ENCODE measurements around the gene HGS. TPM values are rescaled to one million over a fixed set of nuclear protein-coding genes. Genes with fewer than 3 reads are reported as not detected.

HGS gene
- total and polyA plus RNA-seq, 7 donors, result 38.6 to 158 (median 63.3) TPM

GRCh38 chr17:81693509-81694210, 9.8 kb downstream of the HGS start:
- H3K9me3 ChIP-seq, result no peaks in the 10 kb centered on the region
- no peak overlapping the region for H3K4me3 ChIP-seq
- ATAC-seq, result no peak
- H3K36me3 ChIP-seq (ENCODE audit: insufficient read depth in 1 of 2, low read depth in 1 of 2), result peaks cover 0 to 99% of the 10 kb centered on the region in 2 donors
- intact Hi-C loops (cut with DNase I), result no loop called here
- TF ChIP-seq CTCF (IDR thresholded peaks at IDR 0.05), result no peak
- 85 to 88% (median 86%) methylated on average over 18 to 35 of the region's 35 CpGs for WGBS, 3 donors
- no peak for DNase-seq
- peaks cover 14% of the 10 kb centered on the region for H3K4me1 ChIP-seq
- no peak overlapping the region for H3K27ac ChIP-seq
- no peaks in the 10 kb centered on the region for H3K27me3 ChIP-seq (ENCODE audit: insufficient read depth in 3 of 3, low read length in 2 of 3)

GRCh38 chr17:81694810-81695209, 11.0 kb downstream of the HGS start:
- 89 to 94% (median 94%) methylated on average over 19 of the region's 19 CpGs for WGBS, 3 donors
- H3K4me1 ChIP-seq, result peaks cover 14% of the 10 kb centered on the region
- no peak overlapping the region for H3K4me3 ChIP-seq
- intact Hi-C loops (cut with DNase I), result no loop called here
- H3K36me3 ChIP-seq (ENCODE audit: insufficient read depth in 1 of 2, low read depth in 1 of 2), result peaks cover 0 to 99% of the 10 kb centered on the region in 2 donors
- ATAC-seq, result no peak
- no peak for TF ChIP-seq CTCF (IDR thresholded peaks at IDR 0.05)
- H3K9me3 ChIP-seq, result no peaks in the 10 kb centered on the region
- no peak for DNase-seq
- no peaks in the 10 kb centered on the region for H3K27me3 ChIP-seq (ENCODE audit: insufficient read depth in 3 of 3, low read length in 2 of 3)
- H3K27ac ChIP-seq, result no peak overlapping the region

- H3K27me3 ChIP-seq (ENCODE audit: insufficient read depth in 3 of 3, low read length in 2 of 3), result no peaks in the 10 kb centered on the region
- ATAC-seq (no peak), DNase-seq (no peak)
- no peak overlapping the region for H3K4me3 ChIP-seq
- 68 to 75% (median 70%) methylated on average over 6 of the region's 6 CpGs for WGBS, 3 donors
- peaks cover 0 to 99% of the 10 kb centered on the region in 2 donors for H3K36me3 ChIP-seq (ENCODE audit: insufficient read depth in 1 of 2, low read depth in 1 of 2)
- H3K27ac ChIP-seq, result no peak overlapping the region
- H3K9me3 ChIP-seq, result no peaks in the 10 kb centered on the region
- no peak for TF ChIP-seq CTCF (IDR thresholded peaks at IDR 0.05)
- peaks cover 14% of the 10 kb centered on the region for H3K4me1 ChIP-seq
- intact Hi-C loops (cut with DNase I), result no loop called here
Observed at GRCh38 chr17:81695211-81695610, 11.4 kb downstream of the HGS start.

GRCh38 chr17:81695801-81696200, 12.0 kb downstream of the HGS start:
- intact Hi-C loops (cut with DNase I), result no loop called here
- H3K27me3 ChIP-seq (ENCODE audit: insufficient read depth in 3 of 3, low read length in 2 of 3), result no peaks in the 10 kb centered on the region
- no peak for ATAC-seq
- no peak for DNase-seq
- peaks cover 14% of the 10 kb centered on the region for H3K4me1 ChIP-seq
- WGBS, 3 donors, result 88 to 93% (median 89%) methylated on average over 22 of the region's 22 CpGs
- no peak overlapping the region for H3K27ac ChIP-seq
- H3K36me3 ChIP-seq (ENCODE audit: insufficient read depth in 1 of 2, low read depth in 1 of 2), result peaks cover 0 to 99% of the 10 kb centered on the region in 2 donors
- no peak overlapping the region for H3K4me3 ChIP-seq
- H3K9me3 ChIP-seq, result no peaks in the 10 kb centered on the region
- no peak for TF ChIP-seq CTCF (IDR thresholded peaks at IDR 0.05)

All from psoas muscle (tissue), 8 donors.